Midbrain (tissue), 1 donor: Measurements from ENCODE around the gene KLHDC7A.
A peak's percentile ranks its signal among the peaks of the same experiment; 100 is the strongest.
"Not testable (repeated sequence)": the region's sequence is repeated elsewhere in the genome, so short reads cannot be mapped to it uniquely, and the experiment has no call there.

Experiments used
- DNase-seq: peaks from one replicate; lab custom pipeline; 2025; lab: John Stamatoyannopoulos, UW

Gene KLHDC7A

DNA sequence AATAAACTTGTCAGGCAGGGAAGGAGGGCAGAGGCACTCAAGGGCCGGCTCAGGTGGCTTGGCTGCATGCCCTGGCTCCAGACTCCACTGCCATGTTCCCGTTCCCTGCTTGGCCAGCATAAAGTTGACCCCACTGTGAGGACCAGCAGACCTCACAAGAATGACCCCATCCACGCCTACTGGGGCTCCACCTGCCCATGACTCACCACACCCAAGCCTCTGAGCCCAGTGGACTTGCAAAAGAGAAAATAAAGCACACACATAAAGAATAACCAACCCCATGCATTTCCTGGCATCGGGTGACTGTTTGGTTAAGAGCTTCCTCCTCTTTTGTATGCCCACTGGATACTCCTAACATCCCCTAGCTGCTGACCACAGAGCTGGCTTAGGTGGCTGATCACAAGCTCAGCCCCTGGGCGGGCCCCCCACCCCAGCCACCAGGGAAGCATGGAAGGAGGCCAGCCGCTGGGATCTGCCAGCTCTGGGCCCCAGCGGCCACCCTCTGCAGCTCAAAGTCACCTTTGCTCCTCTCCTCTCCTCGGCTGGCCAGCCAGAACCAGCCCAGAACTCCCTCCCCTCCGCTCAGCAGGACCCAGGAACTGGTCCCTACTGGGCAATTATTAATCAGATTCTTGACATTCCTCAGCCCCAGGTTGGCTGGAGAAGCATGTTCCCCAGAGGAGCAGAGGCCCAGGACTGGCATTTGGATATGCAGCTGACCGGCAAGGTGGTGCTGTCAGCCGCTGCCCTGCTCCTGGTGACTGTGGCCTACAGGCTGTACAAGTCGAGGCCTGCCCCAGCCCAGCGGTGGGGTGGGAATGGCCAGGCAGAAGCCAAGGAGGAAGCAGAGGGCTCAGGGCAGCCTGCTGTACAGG lies at the start of gene KLHDC7A:
KLHDC7A (plus strand) TSS at position 616 of the 875 bp plus-strand sequence; CDS start at position 668, 52 bp downstream.
- DNase-seq, result peak; percentile 18

DNA sequence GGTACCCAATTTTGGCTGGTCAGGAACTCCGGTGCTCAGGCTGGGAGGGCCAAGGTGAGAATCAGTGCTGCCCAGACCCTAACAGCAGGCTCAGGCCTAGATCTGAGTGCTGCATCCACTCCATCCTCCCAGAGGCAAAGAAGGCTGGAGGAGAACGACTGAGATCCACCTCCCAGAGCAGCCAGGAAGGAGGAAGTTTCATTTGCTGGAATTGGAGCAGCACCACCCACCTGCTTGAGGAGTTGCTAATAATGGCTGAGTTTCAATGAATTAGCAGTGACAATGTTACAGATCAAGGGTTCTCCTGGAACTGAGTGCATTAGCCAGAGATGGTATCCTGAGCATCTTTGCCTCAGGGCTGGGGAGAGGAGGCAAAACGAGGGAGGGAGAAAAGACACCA lies 46.7 kb upstream of the KLHDC7A start:
- DNase-seq, result no peak

DNA sequence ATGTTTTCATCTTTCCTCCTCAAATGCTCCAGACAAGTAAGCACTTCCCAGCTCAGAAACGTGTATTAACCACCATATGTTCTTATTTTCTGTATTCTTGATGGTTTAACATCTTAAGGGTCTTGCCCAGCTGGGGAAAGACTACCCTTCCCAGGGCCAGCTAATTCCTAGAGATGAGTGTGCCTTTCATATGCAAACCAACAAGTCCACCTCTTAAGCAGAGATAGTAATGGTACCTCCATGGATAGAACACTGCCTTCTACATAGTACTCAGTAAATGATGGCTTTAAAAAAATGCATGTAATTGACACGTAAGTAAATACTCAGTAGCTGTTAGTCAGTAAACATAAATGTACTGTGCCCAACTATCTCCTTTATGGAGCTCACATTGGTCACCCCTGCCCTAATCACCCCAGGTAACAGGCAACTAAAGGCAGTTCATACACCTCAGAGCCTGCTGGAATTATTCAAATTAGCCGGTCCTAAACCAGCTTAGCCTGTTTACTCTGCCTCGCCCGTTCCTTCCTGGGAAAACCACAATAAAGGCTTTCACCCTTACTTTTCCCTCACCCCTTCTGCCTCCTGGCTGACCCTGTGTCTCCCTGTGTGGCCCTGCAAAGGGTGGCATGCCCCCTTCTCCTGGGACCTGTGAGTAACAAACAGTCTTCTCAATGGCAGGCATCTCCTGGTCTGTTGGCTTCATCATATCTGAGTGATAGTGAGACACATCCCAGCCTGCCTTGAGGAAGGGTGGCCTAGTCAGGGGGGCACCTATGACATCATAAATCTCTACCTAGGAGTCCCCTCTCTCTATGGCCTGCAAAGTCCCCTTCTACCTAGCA lies 40.1 kb upstream of the KLHDC7A start:
- no peak for DNase-seq

DNA sequence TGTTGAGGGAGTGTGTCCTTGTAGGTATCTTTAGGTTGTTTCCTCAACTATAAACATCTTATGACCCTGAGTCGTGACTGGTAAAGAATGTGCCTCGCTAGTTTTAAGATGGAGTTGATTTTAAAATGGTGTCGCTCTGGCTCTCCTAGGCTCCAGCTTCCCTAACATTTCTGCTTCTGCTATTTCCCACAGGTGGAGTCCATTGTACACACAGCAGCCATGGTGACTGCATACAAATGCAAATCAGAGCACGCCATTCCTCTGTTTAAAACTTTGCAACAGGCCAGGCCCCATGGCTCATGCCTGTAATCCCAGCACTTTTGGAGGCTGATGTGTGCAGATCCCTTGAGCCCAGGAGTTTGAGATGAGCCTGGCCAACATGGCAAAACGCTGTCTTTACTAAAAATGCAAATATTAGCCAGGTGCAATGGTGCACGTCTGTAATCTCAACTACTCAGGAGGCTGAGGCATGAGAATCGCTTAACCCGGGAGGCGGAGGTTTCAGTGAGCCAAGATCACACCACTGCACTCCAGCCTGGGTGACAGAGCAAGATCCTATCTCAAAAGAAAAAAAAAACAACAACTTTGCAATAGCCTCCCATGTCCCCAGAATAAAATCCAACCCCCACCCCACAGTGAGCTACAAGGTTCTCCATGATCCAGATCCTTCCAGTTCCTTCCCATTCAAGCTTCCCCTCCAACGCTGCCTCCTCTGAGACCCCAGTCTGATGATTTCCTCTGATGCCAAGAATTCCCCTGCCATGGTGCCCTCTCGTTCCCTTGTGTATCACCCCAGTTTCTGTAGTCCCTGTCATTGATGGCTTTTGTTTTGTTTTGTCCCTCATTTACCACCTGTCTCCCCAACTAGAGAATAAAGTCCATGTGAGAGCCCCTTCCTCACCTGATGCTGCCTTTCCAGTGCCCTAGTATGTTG lies 36.9 kb upstream of the KLHDC7A start:
- no peak for DNase-seq

DNA sequence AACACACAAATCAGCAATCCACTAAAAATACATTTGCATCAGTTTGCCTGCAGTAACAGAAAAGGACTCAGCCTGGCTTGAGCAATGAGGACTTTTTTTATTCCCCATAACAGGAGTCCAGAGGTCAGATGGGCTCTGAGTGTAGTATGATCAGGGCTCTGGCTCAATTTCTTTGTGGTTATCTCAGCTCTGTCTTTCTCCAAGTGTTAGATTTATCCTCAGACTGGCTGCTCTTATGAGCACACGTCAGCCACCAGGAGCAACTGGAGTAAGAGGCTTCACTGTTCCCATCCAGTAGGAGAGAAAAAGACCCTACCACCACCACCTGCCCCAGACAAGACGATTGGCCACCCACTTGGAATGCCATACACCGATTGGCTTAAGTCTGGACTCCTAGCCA lies 36.2 kb upstream of the KLHDC7A start:
- DNase-seq, result no peak

DNA sequence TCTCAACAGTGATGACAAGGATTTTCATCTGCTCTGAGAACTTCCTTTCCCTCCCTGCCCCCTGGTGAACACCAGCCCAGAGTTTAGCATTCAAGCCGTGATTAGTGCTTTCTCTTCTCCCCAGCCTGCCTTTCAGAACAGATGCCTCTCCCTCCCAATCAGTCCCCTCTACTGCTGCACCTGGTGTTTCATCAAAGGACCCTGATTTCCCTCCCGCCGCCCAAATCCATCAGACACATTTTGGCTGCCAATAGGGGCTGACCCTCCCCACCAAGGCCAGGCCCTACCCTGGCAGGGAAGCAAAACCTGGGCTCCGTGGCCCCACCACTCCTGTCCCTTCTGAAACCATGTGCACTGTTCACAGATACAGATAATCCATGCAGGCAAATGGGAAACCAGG lies 34.0 kb upstream of the KLHDC7A start:
- no peak for DNase-seq

DNA sequence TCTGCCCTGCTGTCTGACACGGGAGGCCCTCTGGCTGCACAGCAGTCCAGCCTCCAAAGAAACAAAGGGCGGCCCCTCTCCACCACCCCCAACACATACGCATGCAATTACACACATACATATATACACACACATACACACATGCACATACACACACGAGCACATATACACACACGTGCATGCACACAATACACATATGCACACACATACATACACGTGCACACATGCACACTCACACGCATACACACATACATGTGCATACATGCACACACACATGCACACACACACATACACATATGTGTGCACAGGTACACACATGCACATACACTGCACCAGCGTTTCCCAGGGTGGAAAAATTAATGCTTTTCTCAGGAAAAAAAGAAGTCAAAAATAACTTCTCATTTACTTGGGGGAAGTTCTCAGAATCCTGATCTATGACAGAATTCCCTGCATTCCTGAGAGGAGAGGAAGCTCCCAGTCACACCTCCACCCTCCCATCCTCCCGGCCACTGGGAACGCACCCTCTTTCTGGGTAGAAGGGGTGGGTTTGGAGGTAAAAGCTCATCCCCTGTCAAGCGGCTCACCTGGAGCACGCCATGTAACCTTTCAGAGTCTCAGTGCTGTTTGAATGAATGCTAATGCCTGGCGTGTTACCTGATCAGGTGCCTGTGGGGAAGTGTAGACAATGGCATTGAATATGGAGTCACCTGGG lies 33.1 kb upstream of the KLHDC7A start:
- DNase-seq, result no peak

DNA sequence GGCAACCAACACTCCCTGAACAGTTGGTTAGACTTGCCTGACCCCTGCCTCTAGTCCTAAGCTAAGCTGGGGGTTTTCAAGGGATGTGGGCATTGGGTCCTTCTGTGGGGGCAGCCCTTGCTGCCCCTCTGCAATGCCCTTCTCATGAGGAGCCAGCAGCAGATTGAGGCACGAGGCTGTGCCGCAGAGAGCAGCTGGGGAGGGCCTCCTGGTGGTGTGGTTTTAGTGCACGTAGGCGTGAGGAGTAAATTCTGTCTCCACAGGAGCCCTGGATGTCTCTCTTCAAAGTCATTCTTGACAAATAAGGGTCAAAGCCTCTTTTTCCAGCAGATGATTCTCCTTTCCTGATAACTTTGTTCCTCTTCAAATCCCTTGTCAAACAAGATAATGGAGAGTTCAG lies 31.8 kb upstream of the KLHDC7A start:
- no peak for DNase-seq

DNA sequence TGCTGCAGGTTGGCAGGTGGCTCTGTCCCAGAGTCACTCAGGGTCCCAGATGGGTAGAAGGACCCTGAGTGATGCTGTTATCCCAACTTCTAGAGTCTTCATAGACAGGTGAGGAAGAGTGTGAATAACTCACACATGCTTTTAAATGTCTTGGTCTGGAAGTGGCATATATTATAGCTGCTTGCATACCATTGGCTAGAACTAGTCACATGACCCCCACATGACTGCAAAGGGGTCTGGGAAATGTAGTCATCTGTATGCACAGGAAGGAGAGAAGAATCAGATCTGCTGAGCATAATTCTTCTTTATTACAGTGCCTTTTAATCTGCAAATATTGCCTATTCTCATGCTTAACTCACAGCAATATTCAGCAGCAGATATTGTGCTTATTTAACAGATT lies 28.2 kb upstream of the KLHDC7A start:
- DNase-seq, result no peak

DNA sequence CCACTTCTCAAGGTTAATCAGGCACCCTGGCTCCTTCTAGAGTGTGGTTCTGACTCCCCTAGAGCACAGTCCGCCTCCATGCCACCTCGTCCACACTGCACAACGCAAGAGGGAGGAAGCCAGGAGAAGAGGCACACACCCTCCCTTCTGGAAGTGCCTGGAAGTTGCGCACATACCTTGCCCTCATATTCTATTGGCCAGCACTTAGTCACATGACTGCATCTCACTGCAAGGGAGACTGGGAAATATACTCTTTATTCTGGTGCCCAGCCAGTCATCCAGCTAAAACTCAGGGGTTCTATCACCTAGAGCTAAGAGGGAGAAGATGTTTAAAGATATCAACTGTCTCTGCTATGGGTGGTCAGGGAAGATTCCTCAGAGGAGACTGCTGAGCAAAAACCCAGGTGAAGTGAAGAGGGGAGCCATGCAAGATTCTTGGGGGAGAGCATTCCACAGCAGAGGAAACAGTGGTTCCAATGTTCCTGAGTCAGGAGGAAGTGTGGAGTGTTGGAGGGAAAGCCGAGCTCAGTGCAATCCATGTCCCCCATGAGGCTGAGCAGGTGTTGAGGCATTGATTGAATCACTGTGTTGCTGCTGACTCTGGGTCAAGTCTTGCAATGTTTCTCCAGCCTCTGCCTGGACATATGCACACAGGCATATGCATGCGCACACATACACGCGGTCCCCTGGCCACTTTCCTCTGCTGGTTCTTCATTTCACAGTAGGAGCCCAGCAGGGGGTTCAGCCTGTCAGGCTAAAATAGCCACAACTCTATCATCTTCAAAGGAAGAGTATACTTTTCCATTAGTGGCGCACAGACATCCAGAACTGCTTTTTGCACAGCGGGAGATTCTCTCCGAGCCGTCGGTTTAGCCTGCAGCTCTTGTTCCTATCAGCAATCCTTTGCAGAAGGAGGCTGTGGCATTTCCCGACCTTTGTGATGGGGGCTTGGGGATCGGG lies 22.3 kb upstream of the KLHDC7A start:
- DNase-seq, result no peak

DNA sequence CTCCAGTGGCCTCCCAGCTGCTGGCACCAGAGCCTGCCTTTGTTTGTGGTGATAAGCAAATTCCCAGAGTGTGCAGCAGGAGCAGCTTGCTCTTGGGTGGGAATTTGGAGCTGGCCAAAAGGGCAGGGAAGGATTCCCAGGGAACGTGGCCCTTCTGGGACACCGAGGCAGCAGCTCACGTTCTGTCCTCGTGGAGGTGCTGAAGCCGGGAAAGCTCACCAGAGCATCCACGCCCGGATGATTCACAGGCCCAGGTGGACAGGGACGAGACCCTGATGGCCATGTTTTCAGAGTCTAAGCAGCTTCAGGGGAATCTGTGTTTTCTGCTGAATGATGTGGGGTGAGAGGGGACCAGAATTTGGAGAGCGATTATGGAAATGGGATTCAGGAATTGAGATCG lies 19.1 kb upstream of the KLHDC7A start:
- no peak for DNase-seq

DNA sequence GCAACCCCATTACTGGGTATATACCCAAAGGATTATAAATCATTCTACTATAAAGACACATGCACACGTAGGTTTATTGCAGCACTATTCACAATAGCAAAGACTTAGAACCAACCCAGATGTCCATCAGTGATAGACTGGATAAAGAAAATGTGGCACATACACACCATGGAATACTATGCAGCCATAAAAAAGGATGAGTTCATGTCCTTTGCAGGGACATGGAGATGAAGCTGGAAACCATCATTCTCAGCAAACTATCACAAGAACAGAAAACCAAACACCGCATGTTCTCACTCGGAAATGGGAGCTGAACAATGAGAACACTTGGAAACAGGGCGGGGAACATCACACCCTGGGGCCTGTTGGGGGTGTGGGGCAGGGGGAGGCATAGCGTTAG lies 18.2 kb upstream of the KLHDC7A start:
- DNase-seq, result not testable (repeated sequence)

DNA sequence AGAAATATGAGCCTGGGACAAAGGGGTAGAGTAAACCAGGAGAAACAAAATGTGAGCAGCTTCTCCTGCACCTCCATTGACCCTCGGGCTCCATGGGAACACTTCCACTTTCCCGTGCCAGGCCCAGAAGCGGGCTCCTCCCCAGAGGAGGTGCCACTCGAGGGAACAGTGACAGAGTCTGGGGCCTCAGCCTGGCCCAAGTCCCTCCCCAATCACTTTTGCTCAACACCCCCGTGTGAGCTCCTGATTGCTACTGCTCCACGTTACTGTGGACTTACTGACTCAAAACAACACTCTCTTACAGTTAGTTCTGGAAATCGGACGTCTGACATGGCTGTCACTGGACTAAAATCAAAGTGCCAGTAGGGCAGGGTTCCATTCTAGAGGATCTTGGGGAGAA lies 17.7 kb upstream of the KLHDC7A start:
- no peak for DNase-seq

DNA sequence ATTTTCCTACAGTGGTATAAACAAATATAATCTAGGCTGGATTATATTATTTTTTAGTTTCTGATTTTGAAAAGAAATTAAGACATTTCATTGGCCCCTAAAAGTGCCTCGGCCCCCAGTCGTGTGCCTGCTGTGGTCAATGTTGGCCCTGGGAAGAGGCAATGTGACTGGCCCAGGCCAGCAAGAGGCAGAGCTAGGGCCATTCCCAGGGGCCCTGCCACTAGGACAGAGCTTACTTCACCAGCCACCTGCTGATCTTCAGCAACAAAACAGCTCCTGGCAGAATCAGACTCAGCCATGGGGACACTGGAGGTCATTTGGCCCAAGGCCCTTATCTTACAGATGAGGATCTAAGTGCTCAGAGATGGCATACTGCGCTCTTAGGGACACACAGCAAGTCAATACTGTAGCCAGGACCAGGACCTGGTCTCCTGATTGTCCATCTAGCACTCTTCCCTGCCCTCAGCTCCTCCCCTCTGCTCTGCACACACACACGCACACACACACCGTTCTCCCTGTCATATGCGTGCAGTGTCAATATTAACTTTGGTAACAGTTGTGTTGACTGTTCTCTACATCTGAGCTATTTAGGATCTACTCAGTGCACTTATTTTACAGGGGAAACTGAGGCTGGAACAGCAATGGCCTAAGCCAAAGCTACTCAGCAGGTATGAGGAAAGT lies 16.6 kb upstream of the KLHDC7A start:
- no peak for DNase-seq

DNA sequence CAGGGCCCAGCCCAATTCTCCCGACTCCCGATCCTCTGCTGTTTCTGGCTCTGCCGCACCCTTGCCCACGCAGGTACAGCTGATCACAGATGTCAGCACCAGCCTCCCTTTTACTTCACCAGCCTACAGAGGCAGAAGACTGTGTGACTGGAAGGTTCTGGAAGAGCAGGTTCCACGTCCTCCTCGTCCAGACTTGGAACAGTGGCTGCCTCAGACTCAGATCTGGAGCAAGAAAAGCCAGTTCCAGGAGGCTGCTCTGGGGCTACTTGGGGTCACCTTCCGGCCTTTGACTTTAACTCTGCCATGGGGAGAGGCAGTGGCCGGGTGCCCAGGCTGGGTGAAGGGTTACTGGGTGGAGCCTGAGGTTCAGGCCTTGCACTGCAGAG lies 16.1 kb upstream of the KLHDC7A start:
- DNase-seq, result no peak

DNA sequence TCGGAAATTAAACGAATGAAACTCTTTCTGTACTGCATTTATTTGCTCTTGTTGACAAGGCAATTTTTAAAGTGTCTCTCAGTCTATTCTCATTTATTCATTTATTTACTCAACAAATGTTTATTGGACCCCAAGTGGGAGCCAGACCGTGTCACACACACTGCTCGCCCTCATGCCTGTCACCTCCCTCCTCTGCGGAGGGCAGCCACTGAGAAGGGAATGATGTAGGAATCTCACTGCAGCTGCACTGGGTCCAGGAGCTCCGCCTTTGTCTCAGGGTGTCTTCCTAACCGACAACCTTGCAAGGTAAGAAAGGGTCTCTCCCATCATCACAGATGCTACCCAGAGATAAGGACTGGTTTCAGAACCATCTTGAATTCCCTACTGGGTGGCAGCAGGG lies 14.1 kb upstream of the KLHDC7A start:
- DNase-seq, result no peak

DNA sequence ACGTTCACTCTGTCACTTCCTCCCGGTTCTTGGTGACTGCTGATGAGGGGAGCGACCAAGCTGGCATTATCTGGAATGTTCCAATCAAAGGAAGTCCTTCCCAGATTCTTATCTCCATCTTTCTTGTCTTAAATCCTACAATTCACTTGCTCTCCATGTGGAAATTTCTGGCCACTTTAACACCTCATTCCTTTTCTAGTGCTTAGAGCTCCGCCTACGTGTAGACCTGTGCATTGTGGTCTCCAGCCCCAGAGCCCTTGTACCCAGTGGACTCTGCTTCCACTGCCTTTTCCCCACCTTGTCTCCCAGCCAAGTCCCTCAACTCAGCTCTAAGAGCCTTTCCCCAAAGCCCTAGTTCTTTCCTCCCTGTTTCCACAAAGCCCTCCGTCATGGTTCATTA lies 12.2 kb upstream of the KLHDC7A start:
- DNase-seq, result no peak

DNA sequence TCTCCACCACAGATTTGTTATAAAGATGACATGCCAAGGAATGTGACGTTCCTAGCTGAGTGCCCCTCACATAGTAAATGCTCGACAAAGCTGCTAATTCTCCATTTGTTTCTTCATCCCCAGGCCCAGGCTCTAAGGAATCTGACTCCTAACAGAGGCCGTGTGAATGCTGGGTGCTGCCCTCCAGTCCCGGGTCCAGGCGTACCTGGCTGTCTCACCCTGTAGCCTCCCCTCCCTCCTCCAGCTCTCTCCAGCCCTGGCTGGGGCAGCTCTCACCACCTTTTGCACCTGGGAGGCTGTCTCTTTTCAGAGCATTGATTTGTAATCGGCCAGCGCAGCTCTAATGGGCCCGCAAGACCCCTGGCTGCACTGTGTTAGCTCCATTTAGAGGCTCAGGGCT lies 11.2 kb upstream of the KLHDC7A start:
- no peak for DNase-seq

DNA sequence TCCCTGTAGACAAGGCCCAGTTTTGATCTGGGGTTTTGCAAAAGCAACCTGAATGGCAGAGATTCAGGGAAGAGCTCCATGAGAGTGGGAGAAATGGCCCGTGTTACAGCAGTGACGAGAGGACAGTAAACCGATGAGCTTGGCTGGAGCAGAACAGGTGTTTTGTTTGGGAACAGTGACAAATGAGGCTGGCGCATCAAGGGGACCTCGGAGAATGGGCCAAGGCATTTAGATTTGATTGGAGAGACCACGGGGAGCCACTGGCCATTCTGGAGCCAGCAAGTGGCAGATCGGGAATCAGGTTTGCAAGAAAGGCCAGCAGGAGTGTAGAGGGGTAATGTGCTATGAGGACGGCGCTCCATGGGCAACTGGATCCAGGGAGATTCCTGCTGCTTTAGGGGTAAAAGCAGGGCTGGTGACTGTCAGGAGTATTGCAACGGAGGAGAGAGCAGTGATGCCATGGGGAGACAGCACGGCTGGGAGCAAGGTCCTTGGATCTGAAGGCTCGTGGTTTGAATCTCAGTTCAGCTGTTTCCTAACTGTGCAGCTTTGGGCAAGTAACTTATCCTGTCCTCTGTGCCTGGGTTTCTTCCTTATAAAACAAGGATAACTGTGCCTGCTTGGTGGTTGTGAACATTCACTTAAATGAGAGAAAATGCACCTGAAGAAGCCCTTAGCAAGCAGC lies 9.9 kb upstream of the KLHDC7A start:
- DNase-seq, result no peak
